ENCODE results near the gene TRMT1.

The TRMT1 gene

DNA sequence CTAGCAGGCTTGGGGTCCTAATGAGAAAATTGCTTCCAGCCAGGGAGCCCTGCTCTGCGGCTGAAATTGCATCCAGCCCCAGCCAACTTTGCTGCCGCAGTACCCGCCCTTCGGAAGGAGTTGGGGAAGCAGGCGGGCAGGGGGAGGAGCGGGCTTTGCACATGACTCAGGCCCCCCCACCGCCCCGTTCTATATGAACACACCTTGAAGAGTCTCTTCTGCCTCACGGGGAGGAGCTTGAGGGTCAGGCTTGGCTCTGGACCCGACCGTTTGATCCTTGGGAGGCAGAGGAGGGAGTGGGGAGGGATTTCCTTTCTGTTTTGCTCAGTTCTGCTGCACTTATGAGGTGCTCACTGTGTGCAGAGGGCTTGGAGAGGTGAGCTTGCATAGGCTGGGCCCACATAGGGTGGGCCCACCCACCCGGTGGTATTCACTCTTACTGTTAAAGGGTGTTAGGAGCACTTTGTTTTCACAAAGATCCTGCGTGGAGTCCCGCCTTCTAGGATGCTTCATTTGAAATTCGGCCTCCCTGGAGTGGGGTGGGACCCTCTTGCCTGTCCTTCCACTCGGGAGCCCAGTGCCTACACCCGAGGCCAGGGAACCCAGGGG is 60.4 kb downstream of the TRMT1 start:
- ATAC-seq (ENCODE audit: low read depth) (peak; percentile 73), DNase-seq (ENCODE audit: low spot score) (peak; percentile 97)
- TF ChIP-seq CTCF (IDR thresholded peaks at IDR 0.05; ENCODE audit: poor library complexity, severe bottlenecking): no peak
- H3K4me3 ChIP-seq (ENCODE audit: severe bottlenecking): no peak overlapping the region
- no peaks in the 10 kb centered on the region for H3K27me3 ChIP-seq (ENCODE audit: insufficient read depth, poor library complexity, severe bottlenecking)
- H3K9me3 ChIP-seq (ENCODE audit: severe bottlenecking): no peaks in the 10 kb centered on the region
- no peaks in the 10 kb centered on the region for H3K36me3 ChIP-seq (ENCODE audit: low read depth)
- H3K4me1 ChIP-seq (ENCODE audit: insufficient read depth, poor library complexity, severe bottlenecking): peaks cover 62% of the 10 kb centered on the region
- H3K27ac ChIP-seq (ENCODE audit: poor library complexity, severe bottlenecking): peak overlapping the region; percentile 98

DNA sequence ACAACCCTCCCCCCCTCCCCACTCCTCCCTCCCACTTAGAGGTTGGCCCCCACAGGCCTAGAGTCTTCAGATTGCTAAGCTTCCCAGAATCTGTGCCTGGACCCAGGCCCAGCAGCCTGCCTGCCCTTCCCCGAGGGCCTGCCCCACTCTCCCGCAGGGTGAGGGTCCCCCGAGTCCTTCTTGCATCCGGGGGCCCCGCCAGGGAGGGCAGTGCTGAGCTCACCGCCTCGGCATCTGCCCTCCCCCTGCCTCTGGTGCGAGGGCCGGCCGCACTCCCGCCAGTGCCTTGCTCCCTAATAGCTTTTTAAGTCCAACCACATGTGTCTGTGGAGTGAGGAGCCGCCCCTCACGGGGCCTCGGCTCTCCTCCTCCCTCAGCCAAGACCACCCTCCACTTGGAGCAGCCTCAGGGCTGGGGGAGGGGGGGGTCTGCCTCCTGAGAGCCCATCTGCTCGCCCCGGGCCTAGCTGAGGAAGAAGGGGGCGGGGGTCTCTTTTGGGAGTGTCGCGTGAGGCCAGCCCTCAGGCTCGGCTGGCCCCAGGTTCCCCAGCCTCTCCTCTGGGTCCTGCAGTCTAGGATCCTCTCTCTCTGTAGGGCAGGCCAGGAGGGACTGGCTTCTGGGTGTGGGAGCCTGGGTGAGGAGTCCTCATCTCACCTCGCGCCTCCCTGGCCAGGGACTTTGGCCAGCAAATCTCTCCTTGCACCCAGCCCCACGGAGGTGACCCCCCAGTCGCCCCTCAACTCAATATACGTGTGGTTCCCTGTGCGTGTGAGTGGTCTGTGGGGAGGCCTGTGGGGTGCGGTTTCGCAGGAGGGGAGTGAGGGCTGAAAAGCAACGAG is 61.1 kb downstream of the TRMT1 start:
- Histone ChIP-seq H3K4me1 (ENCODE audit: insufficient read depth, poor library complexity, severe bottlenecking) (peaks cover 62% of the 10 kb centered on the region), H3K27ac (ENCODE audit: poor library complexity, severe bottlenecking) (peak overlapping the region; percentile 98), H3K9me3 (ENCODE audit: severe bottlenecking) (no peaks in the 10 kb centered on the region), H3K27me3 (ENCODE audit: insufficient read depth, poor library complexity, severe bottlenecking) (no peaks in the 10 kb centered on the region), H3K36me3 (ENCODE audit: low read depth) (no peaks in the 10 kb centered on the region), H3K4me3 (ENCODE audit: severe bottlenecking) (no peak overlapping the region)
- no peak for DNase-seq (ENCODE audit: low spot score)
- TF ChIP-seq CTCF (IDR thresholded peaks at IDR 0.05; ENCODE audit: poor library complexity, severe bottlenecking): peak; percentile 7
- ATAC-seq (ENCODE audit: low read depth): peak; percentile 37
